Measurements from ENCODE around the gene AZU1.

The AZU1 gene

GRCh38 chr19:797528-798414 lies 29.9 kb upstream of the AZU1 start:
- peak; percentile 94 for DNase-seq (ENCODE audit: low spot score)

GRCh38 chr19:798415-799075 lies 29.1 kb upstream of the AZU1 start:
- DNase-seq (ENCODE audit: low spot score): no peak

GRCh38 chr19:799076-799881 lies 28.4 kb upstream of the AZU1 start:
- DNase-seq (ENCODE audit: low spot score): no peak

GRCh38 chr19:800360-801029 lies 27.1 kb upstream of the AZU1 start:
- no peak for DNase-seq (ENCODE audit: low spot score)

GRCh38 chr19:801030-801860 lies 26.4 kb upstream of the AZU1 start:
- no peak for DNase-seq (ENCODE audit: low spot score)

GRCh38 chr19:801861-802497 lies 25.7 kb upstream of the AZU1 start:
- no peak for DNase-seq (ENCODE audit: low spot score)

GRCh38 chr19:802498-803098 lies 25.0 kb upstream of the AZU1 start:
- no peak for DNase-seq (ENCODE audit: low spot score)

GRCh38 chr19:803099-803561 lies 24.5 kb upstream of the AZU1 start:
- DNase-seq (ENCODE audit: low spot score): no peak

- DNase-seq (ENCODE audit: low spot score): no peak
These were observed 23.8 kb upstream of the AZU1 start for GRCh38 chr19:803686-804418.

GRCh38 chr19:804419-805165 lies 23.0 kb upstream of the AZU1 start:
- DNase-seq (ENCODE audit: low spot score): no peak

- DNase-seq (ENCODE audit: low spot score): no peak
These were observed 22.5 kb upstream of the AZU1 start for GRCh38 chr19:805166-805551.

- no peak for DNase-seq (ENCODE audit: low spot score)
These were observed 21.8 kb upstream of the AZU1 start for GRCh38 chr19:805600-806550.

- no peak for DNase-seq (ENCODE audit: low spot score)
These were observed 20.7 kb upstream of the AZU1 start for GRCh38 chr19:806815-807421.

GRCh38 chr19:807627-808422 lies 19.8 kb upstream of the AZU1 start:
- no peak for DNase-seq (ENCODE audit: low spot score)

- no peak for DNase-seq (ENCODE audit: low spot score)
These were observed 19.2 kb upstream of the AZU1 start for GRCh38 chr19:808423-808775.

GRCh38 chr19:810077-810855 lies 17.4 kb upstream of the AZU1 start:
- no peak for DNase-seq (ENCODE audit: low spot score)

Measured in COLO829 (cell line).